Natural killer cell (primary cell): Measurements from ENCODE around the gene VIP. TPM values are rescaled to one million over a fixed set of nuclear protein-coding genes. Genes with fewer than 3 reads are reported as not detected.
A peak's percentile ranks its signal among the peaks of the same experiment; 100 is the strongest.

Source experiments
- ATAC-seq, 3 donors: fragments of 150-1000 bp in 2 of 3; fragments of 200-7000 bp in 1 of 3; cut with Tn5 transposase; 1 replicate in 1 of 3; 2 replicates in 2 of 3; pipeline ENCODE4 v1.10.0; 2021; ENCODE audit warnings: mild to moderate bottlenecking in 2 of 3, moderate library complexity in 2 of 3
- DNase-seq, 2 donors: peaks; one replicate each; pipeline versions ENCODE4 v3.0.0 to v3.0.0-alpha.2; 2013 to 2021; ENCODE audit warnings: mixed read lengths in 1 of 2
- H3K27ac ChIP-seq: one replicate; pipeline ENCODE4 v1.5.1; 2013; ENCODE audit warnings: mild to moderate bottlenecking, low read length
- H3K27me3 ChIP-seq: one replicate; pipeline ENCODE4 v1.6.1; 2013; ENCODE audit warnings: low read length; ENCODE audit not compliant: control insufficient read depth, insufficient read depth
- H3K36me3 ChIP-seq: one replicate; pipeline ENCODE4 v1.6.1; 2013; ENCODE audit warnings: low read length; ENCODE audit not compliant: control insufficient read depth, insufficient read depth
- H3K4me1 ChIP-seq: one replicate; pipeline ENCODE4 v1.6.1; 2013; ENCODE audit warnings: low read length; ENCODE audit not compliant: control insufficient read depth, insufficient read depth
- H3K4me3 ChIP-seq: one replicate; pipeline ENCODE4 v1.5.1; 2013; ENCODE audit warnings: low read length
- H3K9me3 ChIP-seq: one replicate; pipeline ENCODE4 v1.6.1; 2013; ENCODE audit warnings: low read length; ENCODE audit not compliant: control insufficient read depth, insufficient read depth
- H3K27ac Mint-ChIP-seq, 2 donors: one replicate each; pipeline ENCODE4 v1.8.0; 2022; ENCODE audit warnings: mild to moderate bottlenecking in 2 of 2, mixed read lengths in 2 of 2, moderate library complexity in 1 of 2
- H3K27me3 Mint-ChIP-seq, 2 donors: one replicate each; pipeline ENCODE4 v1.8.0; 2022; ENCODE audit warnings: low read depth in 2 of 2, mixed read lengths in 2 of 2
- H3K36me3 Mint-ChIP-seq: one replicate; pipeline ENCODE4 v1.8.0; 2022; ENCODE audit warnings: mixed read lengths
- H3K4me1 Mint-ChIP-seq, 2 donors: one replicate each; pipeline ENCODE4 v1.8.0; 2022; ENCODE audit warnings: mixed read lengths in 2 of 2
- H3K4me3 Mint-ChIP-seq: one replicate; pipeline ENCODE4 v1.8.0; 2022; ENCODE audit warnings: mild to moderate bottlenecking, moderate library complexity, mixed read lengths
- H3K9me3 Mint-ChIP-seq, 2 donors: one replicate each; pipeline ENCODE4 v1.8.0; 2022; ENCODE audit warnings: mixed read lengths in 2 of 2
- CTCF ChIP-seq: fragments of 200-600 bp; IDR thresholded peaks from one replicate; pipeline ENCODE4 v1.8.0; 2022; ENCODE audit warnings: antibody characterized with exemption
- WGBS: methylation state at CpG from one replicate; pipeline ENCODE4 v1.1.7; 2013; ENCODE audit warnings: missing lambda C conversion rate; ENCODE audit not compliant: insufficient coverage; 5-methylcytosine and 5-hydroxymethylcytosine counted together
- intact Hi-C: fragments of 100-400 bp; cut with micrococcal nuclease; formaldehyde crosslinking; loops from one replicate; pipeline ENCODE4 v1.14.2; 2022
- total RNA-seq, 4 donors: library from RNA; stranded (reverse); fragments of 120-200 nt in 1 of 4; gene quantifications; one replicate each; pipeline versions ENCODE4 v1.2.3 to v1.2.4, GENCODE V29; 2013 to 2022

VIP gene
- total RNA-seq, 3 donors from 2014 or later (not counting 1 experiment from before 2014, with no cell fraction given) = not detected

DNA sequence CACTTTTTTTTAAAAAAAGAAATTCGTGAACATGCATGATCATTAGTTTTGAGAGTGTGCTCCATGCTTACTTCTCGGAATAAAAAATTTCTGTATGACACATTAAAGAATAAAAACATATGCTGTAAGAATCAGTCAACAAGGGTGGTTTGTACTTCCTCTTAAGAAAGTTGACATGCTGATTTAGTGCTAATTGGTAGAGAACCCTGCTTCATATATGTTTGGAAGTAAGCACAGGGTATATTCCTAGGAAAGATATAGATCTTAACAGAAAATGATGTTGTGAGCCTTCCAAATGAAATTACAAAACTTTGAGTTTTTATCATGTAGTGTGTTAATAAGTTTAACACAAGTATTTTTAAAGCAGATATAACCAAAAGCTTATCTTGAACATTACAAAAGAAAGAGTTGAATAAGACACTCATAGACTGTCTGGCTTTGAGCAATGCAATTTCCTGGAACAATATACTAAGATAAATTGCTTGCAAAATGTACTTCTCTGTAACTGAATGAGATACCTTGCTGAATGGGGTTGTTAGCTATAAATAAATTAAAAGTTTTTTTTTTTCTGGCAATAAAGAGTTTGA lies 13.8 kb upstream of the VIP start:
- H3K27me3 Mint-ChIP-seq = peaks cover 2 to 28% of the 10 kb centered on the region in 2 donors
- no peak for TF ChIP-seq CTCF
- no CpG with 5 or more reads among the region's 2 CpGs for WGBS
- no peaks in the 10 kb centered on the region for H3K4me1 Mint-ChIP-seq
- no peak for DNase-seq
- Histone ChIP-seq H3K27ac (no peak overlapping the region), H3K9me3 (no peaks in the 10 kb centered on the region), H3K36me3 (no peaks in the 10 kb centered on the region), H3K27me3 (peaks cover 6% of the 10 kb centered on the region), H3K4me1 (no peaks in the 10 kb centered on the region), H3K4me3 (no peak overlapping the region)
- H3K9me3 Mint-ChIP-seq = no peaks in the 10 kb centered on the region
- no peak overlapping the region for H3K4me3 Mint-ChIP-seq
- no peaks in the 10 kb centered on the region for H3K36me3 Mint-ChIP-seq
- peak in 1 of 3 donors; percentile 54 for ATAC-seq
- intact Hi-C loops = no loop called here
- H3K27ac Mint-ChIP-seq = no peak overlapping the region

- H3K9me3 ChIP-seq = no peaks in the 10 kb centered on the region
- H3K4me1 ChIP-seq = no peaks in the 10 kb centered on the region
- H3K4me1 Mint-ChIP-seq = no peaks in the 10 kb centered on the region
- H3K27me3 ChIP-seq = no peaks in the 10 kb centered on the region
- ATAC-seq (peak in 1 of 3 donors; percentile 21), DNase-seq (no peak)
- H3K36me3 ChIP-seq = no peaks in the 10 kb centered on the region
- peaks cover 4 to 9% of the 10 kb centered on the region in 2 donors for H3K27me3 Mint-ChIP-seq
- H3K4me3 ChIP-seq = no peak overlapping the region
- no peaks in the 10 kb centered on the region for H3K9me3 Mint-ChIP-seq
- no peak overlapping the region for H3K27ac Mint-ChIP-seq
- H3K36me3 Mint-ChIP-seq = no peaks in the 10 kb centered on the region
- intact Hi-C loops = no loop called here
- no peak overlapping the region for H3K27ac ChIP-seq
- no peak for TF ChIP-seq CTCF
- no peak overlapping the region for H3K4me3 Mint-ChIP-seq
- 83% methylated on average over 4 of the region's 4 CpGs for WGBS
Observed at GRCh38 chr6:152745509-152746171, 5.0 kb upstream of the VIP start.

DNA sequence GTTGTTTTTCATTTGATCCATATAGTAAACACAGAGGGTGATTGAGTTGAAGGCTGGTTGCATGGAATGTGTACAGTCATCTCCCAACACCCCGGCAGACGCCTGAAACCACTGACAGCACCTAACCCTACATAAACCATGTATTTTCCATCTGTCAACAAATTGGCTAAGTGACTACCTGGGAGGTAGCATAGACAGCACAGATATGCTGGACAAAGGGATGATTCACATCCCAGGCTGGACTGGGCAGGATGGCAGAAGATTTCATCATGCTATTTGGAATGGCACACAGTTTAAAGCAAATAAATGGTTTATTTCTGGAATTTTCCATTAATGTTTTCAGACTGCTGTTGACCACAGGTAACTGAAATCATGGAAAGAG lies 4.4 kb upstream of the VIP start:
- H3K4me1 Mint-ChIP-seq = no peaks in the 10 kb centered on the region
- Histone ChIP-seq H3K9me3 (no peaks in the 10 kb centered on the region), H3K36me3 (no peaks in the 10 kb centered on the region), H3K4me1 (no peaks in the 10 kb centered on the region), H3K27ac (no peak overlapping the region), H3K4me3 (no peak overlapping the region), H3K27me3 (no peaks in the 10 kb centered on the region)
- H3K4me3 Mint-ChIP-seq = no peak overlapping the region
- ATAC-seq (no peak), DNase-seq (no peak)
- H3K9me3 Mint-ChIP-seq = no peaks in the 10 kb centered on the region
- H3K27me3 Mint-ChIP-seq = peaks cover 4 to 9% of the 10 kb centered on the region in 2 donors
- no peak overlapping the region for H3K27ac Mint-ChIP-seq
- no peaks in the 10 kb centered on the region for H3K36me3 Mint-ChIP-seq
- intact Hi-C loops = no loop called here
- 83% methylated on average over 2 of the region's 2 CpGs for WGBS
- no peak for TF ChIP-seq CTCF

DNA sequence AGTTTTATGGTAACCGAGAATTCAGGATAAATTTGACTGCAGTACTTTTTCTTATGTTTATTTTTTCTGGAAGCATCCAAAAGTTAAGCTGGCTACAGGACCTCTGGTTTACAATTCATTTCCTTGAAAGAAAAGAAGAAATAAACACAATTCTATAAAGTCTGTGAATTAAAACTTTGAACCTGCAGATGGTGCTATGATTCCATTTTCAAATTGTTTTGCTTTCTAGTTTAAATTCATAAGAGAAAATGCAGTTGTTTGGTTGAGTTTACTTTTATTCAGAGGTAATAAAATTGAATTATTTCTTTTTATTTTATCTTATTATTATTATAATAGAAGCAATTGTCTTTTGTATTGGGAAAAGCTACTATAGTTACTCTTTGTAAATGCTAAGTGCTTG lies 1.8 kb upstream of the VIP start:
- H3K4me3 ChIP-seq = no peak overlapping the region
- Mint-ChIP-seq H3K4me1 (no peaks in the 10 kb centered on the region), H3K9me3 (no peaks in the 10 kb centered on the region), H3K27ac (no peak overlapping the region), H3K36me3 (no peaks in the 10 kb centered on the region), H3K27me3 (peaks cover 0 to 6% of the 10 kb centered on the region in 2 donors), H3K4me3 (no peak overlapping the region)
- no peak for TF ChIP-seq CTCF
- intact Hi-C loops = no loop called here
- ATAC-seq (no peak), DNase-seq (no peak)
- H3K27ac ChIP-seq = no peak overlapping the region
- no peaks in the 10 kb centered on the region for H3K4me1 ChIP-seq
- no peaks in the 10 kb centered on the region for H3K36me3 ChIP-seq
- 40% methylated on average over 1 of the region's 1 CpG for WGBS
- no peaks in the 10 kb centered on the region for H3K9me3 ChIP-seq
- peaks cover 2% of the 10 kb centered on the region for H3K27me3 ChIP-seq
